NCI-H187 (cell line): ENCODE measurements around the gene SLC5A4.
"Not testable (repeated sequence)": the region's sequence is repeated elsewhere in the genome, so short reads cannot be mapped to it uniquely, and the experiment has no call there.

Source experiments
- DNase-seq, 2 experiments: peaks; one replicate each; lab custom pipeline; 2025; lab: John Stamatoyannopoulos, UW

Gene SLC5A4

DNA sequence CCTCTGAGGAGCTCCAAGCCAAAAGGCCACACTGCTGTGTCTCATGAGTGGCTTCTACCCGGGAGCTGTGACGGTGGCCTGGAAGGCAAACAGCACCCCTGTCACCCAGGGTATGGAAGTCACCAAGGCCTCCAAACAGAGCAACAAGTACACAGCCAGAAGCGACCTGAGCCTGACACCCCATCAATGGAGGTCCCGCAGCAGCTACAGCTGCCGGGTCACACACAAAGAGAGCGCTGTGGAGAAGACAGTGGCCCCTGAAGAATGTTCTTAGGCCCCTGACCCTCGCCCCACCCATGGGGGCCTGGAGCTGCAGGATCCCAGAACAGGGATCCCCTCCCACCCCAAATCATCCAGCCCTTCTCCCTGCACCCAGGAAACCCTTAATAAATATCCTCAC, 55.2 kb downstream of the SLC5A4 start:
- DNase-seq, result no peak

DNA sequence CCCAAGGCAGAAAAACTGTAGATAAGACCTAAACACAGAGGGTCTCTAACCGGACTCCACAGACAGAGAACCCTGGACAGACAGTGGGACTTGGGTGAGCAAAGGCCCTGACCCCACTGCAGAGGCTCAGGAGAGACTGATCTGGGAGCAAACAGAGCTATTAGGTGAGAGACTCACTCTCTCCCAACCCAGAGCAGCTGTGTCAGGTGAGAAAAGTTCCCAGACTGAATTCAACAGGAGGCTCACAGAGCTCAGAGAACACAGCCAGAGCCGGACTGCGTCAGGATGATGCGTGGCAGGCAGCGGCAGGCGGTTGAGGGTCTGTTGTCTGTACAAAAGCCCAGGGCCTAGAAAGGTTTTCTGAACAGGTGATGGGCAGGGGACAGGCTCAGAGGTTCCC, 55.8 kb downstream of the SLC5A4 start:
- DNase-seq, result no peak

DNA sequence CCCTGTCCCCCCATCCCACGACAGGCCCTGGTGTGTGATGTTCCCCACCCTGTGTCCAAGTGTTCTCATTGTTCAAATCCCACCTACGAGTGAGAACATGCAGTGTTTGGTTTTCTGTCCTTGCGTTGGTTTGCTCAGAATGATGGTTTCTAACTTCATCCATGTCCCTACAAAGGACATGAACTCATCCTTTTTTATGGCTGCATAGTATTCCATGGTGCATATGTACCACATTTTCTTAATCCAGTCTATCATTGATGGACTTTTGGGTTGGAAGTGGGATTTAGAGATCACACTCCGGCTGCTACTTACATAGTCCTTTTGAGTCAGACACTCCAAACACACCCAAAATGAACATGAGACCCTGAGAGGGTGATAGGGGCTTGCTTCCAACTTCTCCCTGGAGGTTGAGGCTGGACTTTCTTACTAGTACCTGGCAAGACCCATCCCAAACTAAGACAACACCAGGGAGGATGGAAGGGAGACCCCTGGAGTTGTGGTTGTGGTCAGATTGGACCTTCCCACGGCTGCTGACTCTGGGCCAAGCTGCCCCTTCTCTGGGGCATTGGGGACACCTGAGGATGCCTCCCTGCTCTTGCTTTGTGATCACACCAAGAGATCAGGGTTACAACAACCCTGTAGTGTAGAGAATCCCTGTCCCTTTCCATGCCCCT, 57.5 kb downstream of the SLC5A4 start:
- not testable (repeated sequence) for DNase-seq

DNA sequence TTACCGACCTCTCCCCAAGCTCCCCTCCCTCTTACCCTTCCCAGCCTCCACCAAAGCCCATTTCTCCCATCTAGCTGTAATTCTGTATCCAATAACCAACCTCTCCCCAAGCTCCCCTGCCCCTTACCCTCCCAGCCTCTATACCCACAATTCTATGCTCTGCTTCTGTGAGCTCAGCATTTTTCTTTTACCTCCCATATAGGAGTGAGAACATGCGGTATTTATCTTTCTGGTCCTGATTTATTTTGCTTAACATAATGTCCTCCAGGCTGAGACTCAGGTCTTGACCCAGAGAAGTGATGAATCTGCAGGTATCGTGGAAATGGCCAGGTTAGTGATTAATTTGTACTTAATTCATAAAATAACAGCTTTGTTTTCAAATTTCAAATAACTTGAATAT, 59.2 kb downstream of the SLC5A4 start:
- DNase-seq, result not testable (repeated sequence)

DNA sequence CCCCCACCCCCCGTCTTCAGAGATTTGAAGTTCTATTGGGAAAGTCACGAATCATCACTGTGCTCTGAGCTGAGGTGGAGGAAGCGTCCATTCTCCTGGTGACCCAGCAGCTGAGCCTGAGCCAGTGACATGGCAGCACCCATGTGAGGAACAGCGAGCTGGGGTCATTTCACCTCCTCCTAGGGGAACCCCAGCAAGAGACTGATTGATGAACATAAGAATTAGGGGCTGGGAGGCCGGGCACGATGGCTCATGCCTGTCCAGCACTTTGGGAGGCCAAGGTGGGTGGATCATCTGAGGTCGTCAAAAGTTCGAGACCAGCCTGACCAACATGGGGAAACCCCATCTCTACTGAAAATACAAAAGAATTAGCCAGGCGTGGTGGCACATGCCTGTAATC, 61.8 kb downstream of the SLC5A4 start:
- not testable (repeated sequence) for DNase-seq

DNA sequence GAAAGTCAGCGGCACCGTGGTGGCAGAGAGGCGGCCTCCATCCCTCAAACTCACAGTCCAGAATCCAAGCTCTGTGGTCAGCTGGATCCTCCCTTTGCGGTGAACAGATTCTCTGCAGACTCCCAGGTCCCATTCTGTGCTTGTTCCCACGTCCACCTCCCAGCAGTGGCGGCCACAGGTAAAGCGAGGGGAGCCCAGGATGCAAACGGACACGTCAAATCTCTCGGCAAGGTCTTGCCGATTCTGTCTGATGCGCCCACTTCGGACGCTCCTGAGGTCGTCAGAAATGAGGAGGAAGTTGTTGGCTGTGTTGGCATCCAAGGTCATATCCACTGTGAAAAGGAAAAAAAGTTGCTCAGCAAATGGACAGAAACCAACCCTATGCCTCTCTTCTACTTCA, 64.1 kb downstream of the SLC5A4 start:
- DNase-seq, result not testable (repeated sequence)

DNA sequence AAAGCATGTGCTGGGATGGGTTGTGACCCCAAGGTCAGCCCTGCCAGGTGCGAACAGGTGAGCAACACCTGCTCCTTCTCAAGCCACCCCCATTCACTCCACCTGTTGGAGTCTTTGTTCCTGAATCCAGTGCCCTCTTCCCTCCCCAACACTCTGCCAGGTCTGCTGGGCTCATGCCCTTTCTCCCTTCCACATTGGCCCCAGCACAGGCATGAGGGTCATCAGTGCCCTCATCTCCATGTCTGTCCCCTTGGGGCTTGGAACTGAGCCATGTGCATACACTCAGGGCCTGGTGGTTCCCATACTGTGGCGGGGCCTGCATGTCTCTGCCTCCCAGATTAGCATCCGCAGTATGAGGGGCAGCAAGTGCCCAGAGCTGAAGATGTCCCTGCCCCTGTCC, 69.3 kb downstream of the SLC5A4 start:
- DNase-seq, result no peak

DNA sequence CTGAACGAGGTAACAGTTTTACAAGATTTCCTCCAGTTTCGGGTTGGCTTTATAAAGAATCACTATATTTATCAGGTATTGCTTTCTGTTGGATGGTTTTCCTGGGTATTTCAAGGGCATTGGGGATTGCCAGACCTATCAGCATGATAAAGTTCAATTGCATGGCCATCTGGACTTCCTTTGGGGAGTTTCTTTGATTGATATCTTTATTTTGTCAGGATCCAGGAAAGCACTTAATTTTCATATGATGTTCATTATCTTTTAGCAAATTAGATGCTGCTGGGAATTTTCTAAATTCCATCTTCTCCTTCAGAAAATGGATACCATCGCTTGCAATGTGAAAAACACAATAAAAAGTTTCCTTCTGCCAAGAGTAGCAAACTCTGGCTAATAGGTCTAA, 71.5 kb downstream of the SLC5A4 start:
- no peak for DNase-seq

DNA sequence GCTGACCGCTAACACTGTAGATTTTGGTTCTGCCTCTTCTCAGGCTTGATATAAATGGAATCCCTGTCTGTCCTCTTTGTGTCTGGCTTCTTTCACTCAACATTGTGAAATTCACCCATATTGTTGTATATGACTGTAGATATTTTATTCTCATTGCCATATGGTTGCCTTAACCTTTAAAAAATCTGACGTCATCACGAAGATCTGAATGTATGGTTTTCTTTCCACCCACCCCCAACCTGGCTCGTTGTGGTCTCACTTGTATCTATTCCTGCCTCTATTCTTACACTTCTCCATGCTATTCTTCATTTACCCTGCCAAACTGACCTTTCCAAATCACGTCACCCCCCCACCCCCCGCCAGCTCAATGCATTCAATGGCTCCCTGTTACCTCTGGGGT, 74.1 kb downstream of the SLC5A4 start:
- DNase-seq, result no peak

DNA sequence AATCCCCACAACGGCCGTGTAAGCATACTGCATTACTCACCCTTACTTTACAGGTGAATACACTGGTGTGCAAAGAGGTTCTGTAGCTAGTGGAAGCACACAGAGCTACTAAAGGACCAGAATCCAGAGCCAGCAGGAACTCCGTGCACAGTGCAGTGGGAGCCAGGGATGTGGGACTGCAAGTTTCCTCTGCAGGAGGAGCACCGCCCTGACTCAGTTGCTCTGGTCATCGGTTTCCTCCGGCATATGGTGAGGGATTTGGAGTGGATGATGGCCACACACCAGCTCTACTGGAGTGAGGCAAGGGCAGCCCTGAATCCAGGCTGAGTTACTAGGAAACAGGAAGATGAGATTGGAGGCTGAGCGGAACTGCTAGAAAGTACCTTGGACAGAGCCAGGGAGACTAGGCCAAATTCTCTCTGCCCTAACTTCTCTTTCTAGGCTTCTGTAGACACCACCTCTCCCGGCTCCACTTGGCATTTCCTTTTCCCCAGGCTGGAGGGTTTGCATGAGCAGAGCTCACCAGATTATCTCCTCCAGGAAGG, 77.9 kb downstream of the SLC5A4 start:
- no peak for DNase-seq

DNA sequence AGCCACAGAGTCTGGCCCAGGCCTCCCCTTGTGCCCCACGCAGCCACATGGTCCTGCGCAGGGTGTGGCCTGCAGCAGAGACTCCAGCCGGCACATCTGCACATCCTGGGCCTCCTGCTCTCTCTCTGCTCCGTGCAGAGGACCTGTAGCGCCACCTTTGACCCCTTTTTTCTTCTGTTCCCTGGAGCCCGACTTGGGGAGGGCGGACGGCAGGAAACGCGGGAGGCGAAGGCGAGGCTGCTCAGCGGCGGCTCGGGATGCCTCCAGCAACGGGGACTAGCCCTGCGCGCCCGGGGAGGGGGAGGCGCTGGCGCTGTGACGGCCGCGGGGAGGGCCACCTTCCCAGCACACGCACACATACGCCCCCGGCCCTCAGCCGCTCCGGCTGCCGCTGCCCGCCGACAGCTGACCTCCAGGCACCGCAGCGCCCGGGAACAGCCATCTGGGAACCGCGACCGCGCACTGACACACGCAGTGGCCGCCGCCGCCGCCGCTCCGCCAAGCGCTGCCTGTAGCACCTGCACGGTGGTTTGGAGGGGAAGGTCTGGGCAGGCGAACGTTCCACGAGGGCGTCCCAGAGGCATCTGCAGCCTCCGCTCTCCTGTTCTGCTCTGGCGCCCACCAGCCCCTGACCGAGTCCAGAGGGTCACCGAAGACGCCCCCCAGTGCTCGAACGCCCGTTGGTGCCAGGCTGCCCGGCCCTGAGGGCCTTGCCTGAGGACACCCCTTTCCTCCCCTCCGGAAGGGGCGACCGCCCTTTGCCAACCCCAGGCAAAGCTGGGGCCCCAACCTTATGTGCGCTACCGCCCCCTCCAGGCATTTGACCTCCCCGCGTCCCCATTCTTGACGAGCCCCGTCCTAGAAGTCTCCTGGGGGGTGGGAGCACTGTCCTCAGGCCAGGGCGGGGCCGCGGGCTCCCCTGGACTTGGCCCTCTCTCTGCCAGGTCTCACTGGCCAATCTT, 79.2 kb downstream of the SLC5A4 start:
- no peak for DNase-seq

DNA sequence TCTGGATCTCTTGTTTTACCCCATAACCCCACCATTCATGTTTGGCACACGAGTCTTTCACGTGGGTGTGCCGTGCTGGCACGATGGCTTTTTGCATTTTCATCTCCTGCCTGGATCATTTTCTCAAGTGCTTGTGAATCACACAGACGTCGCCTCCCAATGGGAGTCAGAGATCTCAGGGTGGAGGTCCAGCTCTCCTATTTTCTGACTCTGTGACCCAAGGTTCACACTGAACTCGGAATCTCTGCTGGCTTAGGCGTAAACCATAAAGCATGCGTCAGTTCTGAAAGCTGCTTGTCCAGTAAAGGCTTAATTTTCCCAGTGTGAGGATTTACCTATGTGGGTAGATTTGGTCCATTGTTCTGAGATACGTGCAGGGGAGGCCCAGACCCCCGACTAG, 80.0 kb downstream of the SLC5A4 start:
- DNase-seq, result no peak
